Left lobe of liver (tissue), 2 donors: ENCODE measurements around the gene SIX6. TPM values are rescaled to one million over a fixed set of nuclear protein-coding genes. Genes with fewer than 3 reads are reported as not detected.
"Not testable (repeated sequence)": the region's sequence is repeated elsewhere in the genome, so short reads cannot be mapped to it uniquely, and the experiment has no call there.

Experiments
- ATAC-seq: fragments of 200-7000 bp; cut with Tn5 transposase; one replicate; pipeline ENCODE4 v1.9.1; 2020; ENCODE audit warnings: mild to moderate bottlenecking, moderate library complexity
- DNase-seq: peaks from one replicate; pipeline ENCODE4 v3.0.0-alpha.2; 2020; ENCODE audit warnings: low spot score
- total RNA-seq: library from RNA; stranded (reverse); gene quantifications from one replicate; pipeline ENCODE4 v1.2.1, GENCODE V29; 2021
- donor health status: DM: no; HTN: no; CAD: no; lungs with moderate emphysema.
- donor health status: DM: no; HTN: yes; CAD: no.

SIX6 gene
- total RNA-seq = not detected

DNA sequence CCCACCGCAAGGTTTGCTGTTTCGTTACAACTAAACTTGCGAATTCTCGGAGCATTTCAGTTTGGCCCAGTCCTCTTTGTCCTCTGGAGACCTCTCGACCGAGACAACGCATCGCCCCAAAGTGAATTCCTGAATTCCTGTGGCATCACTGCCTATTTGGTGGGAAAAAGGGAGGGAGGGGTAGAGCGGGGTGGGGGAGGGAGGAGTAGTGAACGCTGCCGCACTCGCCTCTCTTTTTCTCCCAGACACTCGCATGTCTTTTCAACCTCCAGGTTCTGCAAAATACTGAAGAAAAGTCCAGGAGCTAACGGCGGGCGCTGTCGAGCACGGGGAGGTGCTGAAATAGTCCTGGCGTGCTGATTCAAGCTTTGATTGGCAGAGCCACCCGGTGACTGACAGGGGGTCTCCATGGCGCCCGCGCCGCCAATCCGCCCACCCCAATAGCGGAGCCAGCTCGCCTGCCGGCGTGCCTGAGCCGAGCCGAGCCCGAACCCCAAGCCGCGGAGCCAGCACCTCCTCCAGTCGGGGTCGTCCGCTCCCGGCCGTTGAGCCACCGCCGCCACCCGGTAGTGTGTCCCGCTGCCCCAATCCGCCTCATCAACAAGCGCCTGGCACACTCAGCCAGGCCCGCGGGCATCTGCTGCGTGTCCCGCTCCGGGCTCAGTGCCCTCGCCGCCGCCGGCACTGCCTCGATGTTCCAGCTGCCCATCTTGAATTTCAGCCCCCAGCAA is at the start of gene SIX6:
TSS of gene SIX6 (plus strand) at position 440 of the 731 bp plus-strand sequence. CDS start at position 693, 253 bp downstream.
- ATAC-seq (no peak), DNase-seq (no peak)

DNA sequence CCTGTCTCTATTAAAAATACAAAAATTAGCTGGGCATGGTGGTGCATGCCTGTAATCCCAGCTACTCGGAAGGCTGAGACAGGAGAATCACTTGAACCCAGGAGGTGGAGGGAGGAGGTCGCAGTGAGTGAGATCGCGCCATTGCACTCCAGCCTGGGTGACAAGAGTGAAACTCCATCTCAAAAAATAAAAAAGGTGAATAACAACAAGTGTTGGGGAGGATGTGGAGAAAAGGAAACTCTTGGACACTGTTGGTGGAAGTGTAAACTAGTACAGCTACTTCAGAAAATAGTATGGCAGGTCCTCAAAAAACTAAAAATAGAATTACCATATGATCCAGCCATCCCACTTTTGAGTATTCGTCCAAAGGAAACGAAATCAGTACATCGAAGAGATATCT is 28.7 kb upstream of the SIX6 start:
- not testable (repeated sequence) for ATAC-seq, DNase-seq

DNA sequence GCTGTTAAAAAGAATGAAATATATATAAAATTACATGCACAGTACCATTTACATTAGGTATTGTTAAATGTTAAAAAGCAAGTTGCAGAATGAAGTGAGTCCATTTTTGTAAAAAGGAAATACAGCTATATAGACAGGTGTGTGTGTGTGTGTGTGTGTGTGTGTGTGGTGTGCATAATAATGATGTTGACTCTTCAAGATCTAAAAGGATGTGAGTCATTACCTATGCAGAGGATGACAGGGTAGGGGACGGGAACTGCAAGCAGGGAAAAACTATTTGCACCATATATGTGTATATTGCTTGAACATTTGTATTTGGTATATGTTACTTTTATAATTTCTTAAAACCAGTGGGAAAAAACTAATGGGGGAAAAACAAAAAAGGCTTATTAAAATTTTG is 26.2 kb upstream of the SIX6 start:
- ATAC-seq (no peak), DNase-seq (no peak)

DNA sequence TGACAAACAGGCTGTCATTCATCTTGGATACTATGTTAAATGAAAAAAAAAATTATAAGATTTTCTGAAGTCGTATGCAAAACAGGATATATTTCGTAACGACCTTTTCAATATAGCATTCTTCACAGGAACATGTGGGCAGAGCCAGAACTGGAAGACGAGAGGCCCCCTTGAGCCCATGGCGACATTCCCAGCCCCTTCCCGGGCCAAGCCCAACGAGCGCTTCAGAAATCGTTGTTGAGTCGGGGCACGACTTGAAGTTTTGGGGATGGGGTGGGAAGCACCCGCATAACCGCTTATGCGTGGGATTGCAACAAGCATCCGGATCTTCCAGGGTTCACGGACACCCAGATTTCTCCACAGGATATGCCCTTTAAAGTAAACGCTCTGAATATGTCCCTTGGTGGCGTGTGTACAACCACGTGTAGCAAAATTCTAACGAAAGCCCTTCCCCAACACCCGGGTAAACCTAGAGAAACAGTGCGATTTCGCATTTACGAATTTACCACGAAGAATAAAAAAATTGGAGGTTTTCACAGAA is 23.8 kb upstream of the SIX6 start:
- DNase-seq (no peak), ATAC-seq (no peak)

DNA sequence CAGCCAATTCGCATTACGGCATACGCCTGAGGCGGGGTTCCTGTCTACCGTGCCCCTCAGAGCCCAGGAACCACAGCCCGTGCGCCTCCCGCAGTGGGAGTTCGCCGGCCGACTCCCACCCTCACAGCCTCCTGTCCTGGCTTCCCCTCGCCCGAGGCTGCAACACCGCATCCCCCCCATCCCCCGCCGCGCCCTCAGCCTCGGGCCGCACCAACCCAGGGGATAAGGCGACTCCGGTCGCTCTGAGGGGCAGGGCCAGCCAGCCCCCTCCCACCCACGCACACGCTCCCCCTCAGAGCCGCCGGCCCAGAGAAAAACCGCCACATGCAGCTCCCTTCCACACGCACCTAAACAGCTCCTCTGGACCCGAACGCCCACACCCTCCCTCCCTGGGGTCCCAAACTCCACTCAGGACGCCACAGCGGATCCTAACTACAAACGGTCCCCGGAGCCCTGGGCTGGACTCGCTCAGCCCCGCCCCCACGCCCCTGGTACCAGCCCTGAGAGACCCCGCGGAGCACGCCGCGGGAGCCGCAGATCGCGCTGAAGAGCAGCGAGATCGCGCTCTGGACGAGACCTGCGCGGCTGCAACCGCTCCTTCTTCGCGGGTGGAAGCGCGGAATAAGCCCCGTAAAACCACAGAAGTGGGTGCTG is 23.2 kb upstream of the SIX6 start, which contains the start of gene C14orf39:
TSS of gene C14orf39 (minus strand) at position 466 of the 654 bp plus-strand sequence. CDS start 985 bp downstream, outside the sequence.
- DNase-seq (no peak), ATAC-seq (no peak)

DNA sequence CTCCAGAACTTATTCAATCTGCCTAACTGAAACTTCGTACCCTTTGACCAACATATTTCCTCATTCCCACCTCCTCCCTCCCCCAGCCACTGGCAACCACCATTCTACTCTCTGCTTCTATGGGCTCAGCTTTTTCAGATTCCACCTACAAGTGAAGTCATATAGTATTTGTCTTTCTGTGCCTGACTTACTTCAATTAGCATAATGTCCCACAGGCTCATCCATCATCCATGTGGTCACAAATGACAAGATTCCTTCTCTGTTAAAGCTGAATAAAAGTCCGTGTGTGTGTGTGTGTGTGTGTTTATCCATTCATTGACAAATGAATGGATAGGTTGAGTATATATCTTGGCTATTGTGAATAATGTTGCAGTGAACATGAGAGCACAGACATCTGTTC is 21.7 kb upstream of the SIX6 start:
- ATAC-seq (no peak), DNase-seq (no peak)

DNA sequence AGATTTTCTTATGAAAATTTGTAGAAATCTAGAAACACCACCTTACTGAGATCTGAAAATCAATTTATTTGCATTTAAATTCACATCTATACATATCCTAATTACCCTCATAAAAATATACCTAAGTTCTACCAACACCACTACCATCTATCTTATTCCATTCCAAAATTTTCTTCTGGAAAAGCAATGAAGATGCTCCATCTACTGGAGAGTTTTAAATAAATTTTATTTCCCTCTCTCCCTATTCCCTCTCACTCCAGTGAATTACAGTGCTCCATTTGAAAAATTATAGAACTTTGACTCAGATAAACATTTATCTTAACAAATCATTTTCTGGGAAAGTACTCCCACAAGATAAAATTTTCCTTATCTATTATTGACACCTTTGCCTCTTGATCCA is 20.8 kb upstream of the SIX6 start:
- DNase-seq = no peak
- ATAC-seq = peak; percentile 55

DNA sequence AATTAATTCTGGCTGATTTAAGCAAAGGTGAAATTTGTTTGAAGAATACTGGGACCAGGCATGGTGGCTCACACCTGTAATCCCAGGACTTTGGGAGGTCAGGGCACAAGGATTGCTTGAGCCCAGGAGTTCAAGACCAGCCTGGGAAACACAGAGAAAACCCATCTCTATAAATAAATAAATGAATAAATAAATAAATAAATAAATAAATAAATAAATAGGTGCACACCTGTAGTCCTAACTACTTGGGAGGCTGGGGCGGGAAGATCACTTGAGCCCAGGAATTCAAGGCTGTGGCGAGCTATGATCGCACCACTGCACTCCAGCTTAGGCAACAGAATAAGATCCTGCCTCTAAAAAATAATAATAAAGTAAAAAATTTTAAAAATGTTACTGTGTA is 18.7 kb upstream of the SIX6 start:
- DNase-seq = no peak
- ATAC-seq = no peak

DNA sequence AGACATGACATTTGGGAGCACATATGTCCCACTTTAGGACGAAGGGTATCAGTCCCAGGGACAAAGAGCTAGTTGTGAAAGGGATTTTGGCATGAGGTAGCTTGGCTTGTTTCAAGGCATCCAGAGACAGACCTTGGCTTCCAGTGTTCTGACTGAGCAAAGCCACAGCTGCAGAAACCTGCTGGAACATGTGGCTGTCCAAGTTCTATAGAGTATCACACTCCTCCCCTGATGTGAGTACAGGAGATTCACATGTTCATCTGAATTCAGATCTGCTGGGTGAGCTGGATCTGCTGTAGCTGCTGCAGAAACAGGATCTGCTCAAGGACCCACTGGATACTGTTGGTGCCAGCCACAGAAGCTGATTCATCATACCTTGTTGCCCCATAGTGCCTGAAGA is 13.0 kb upstream of the SIX6 start:
- ATAC-seq (no peak), DNase-seq (no peak)

DNA sequence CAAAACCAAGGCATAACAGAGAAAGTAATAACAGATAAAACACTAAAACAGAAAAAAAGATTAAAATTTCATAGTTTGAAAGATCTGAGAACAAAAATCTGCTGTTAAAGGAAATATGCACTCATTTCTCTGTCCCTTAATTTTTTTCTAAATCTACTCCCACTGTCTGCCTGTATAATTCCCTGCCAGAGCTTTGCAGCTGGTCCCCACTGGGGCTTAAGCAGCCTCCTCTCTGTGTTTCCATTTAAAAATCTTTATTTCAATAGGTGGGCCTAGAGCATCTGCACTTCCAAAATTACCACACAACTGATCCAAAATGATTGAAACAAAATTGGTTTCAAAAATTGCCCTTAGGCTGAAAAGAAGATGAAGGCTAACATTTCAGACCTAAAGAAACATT is 6.4 kb upstream of the SIX6 start:
- DNase-seq = no peak
- no peak for ATAC-seq

DNA sequence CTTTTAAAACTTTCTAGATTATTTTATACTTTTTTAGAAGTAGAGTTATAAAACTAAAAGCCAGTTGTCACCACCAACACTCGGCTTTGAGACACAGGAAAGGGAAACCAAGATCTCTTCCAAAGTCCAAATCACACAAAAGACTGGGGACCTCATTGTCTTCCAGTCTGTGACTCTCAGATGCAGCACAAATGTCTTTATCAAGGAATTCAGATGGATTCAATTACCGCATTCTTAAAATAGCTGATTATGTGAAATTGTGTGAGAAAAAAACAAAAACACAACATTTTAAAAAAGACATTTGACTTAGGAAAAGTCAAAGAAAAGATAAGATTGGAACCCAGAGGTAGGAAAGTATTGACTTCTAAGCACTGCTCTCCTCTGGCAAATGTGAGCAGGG is 3.5 kb upstream of the SIX6 start:
- ATAC-seq (no peak), DNase-seq (no peak)

DNA sequence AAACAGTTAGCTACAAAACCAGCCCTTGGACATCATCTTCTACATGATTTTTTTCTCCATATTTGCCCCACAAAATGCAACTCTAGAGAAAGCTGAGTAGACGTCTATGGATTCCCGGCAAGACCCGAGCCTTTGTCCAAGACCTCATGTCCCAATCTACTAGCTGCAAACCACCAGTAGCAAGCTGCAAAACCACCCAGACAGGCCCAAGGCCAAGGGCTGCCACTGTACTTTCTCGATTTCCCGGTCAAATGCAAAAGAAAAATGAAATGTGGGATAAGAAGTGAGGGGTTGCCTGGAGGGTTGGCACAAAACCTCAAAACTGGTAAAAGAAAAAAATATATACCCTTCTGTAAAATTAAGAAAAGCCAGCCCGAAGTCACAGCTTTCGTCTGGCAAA is 2.9 kb upstream of the SIX6 start:
- DNase-seq = no peak
- no peak for ATAC-seq

DNA sequence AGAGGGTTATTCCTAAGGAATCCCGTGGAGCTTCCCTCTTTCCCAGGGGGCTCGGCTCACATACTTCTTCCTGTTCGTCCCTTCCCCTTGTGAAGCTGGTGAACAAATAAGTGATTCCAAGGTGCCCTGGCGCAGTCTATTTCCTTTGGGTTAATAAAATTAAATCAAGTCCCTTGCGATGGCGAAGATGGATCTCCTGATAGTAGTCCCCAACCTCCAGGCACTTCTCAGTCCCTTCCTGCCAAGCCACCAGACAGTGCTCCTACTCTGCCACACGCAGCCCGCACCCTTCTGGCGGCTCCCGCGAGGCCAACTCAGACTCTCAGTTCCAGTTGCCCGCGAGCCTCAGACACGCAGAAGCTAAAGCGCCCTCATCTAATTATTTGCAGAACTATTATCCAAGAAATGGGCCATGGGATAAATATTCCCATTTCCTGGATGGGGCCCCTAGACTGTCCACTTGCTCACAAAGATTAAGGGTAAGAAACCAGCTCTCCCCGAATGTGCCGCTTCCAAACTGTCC is 2.4 kb upstream of the SIX6 start:
- no peak for DNase-seq
- no peak for ATAC-seq

DNA sequence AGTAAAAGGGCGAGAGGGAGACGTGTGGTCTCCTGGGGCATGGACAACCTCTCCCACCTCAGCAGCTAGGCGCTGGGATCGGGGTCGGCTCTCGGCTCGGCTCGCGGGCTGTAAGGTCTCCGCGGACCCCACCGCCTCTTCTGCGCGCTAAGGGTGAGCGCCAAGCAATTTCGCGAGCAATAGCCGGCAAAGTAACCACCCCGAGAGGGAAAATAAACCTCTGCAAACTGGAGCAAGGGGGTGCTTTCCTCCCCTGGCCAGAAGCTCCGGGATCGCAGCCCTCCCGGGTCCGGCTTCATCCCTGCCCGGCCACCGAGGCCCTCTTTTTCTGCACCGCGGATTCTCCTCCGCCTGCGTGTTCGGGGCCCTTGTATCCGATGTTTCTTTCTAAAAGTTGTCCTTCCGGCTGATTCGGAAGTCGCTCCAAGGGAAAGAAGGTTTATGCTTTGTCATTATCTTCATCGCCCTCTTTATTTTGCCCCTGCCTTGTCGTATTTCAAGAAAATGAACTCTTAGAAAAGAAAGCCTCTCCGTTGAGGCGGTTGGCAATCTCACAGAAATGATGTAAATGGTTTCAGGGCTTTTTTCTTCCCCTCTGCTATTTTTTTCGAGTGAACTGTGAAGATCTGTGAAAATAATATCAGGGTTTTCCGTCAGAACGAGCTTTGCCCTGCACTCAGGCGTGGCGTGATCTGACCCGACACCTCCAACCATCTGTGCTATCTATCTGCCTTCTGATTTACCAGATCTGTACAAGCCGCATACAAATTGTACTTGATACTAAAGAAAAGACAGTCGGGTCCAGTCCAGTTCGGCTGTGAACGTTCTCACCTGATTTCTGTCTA is 1.7 kb upstream of the SIX6 start:
- ATAC-seq (no peak), DNase-seq (no peak)

DNA sequence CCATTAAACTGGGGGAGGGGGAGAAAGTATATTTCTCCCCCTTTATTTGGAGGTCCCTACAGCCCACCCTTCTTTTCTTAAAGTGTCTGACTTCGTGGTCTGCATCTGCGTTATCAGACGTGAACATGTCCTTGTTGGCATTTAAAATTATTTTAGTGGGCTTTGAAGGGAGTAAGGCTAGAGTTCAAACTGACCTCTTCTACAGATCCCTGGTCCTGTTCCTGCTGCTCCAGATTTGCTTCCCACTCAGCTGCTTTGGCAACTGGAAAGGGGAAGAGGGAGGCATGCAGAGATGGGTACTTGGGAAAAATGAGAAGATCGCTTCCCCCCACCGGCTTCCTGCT is 611 bp upstream of the SIX6 start:
- no peak for ATAC-seq
- no peak for DNase-seq

DNA sequence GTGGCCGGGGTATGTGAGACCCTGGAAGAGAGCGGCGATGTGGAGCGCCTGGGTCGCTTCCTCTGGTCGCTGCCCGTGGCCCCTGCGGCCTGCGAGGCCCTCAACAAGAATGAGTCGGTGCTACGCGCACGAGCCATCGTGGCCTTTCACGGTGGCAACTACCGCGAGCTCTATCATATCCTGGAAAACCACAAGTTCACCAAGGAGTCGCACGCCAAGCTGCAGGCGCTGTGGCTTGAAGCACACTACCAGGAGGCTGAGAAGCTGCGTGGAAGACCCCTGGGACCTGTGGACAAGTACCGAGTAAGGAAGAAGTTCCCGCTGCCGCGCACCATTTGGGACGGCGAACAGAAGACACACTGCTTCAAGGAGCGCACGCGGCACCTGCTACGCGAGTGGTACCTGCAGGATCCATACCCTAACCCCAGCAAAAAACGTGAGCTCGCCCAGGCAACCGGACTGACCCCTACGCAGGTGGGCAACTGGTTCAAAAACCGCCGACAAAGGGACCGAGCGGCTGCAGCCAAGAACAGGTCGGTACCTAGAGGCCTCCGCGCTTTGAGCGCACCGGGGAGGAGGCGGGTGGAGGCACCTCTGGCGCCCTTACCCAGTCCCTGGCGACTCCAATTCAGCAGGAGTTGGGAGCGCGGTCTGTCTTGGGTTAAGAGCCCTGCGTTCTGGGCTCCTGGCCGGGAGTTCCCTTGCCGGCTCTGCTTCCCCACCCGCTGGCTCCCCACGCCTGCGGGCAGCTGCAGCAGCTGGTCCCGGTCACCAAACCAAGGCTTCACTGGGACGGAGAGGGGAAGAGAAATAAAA is 700 bp downstream of the SIX6 start:
- ATAC-seq (no peak), DNase-seq (no peak)

DNA sequence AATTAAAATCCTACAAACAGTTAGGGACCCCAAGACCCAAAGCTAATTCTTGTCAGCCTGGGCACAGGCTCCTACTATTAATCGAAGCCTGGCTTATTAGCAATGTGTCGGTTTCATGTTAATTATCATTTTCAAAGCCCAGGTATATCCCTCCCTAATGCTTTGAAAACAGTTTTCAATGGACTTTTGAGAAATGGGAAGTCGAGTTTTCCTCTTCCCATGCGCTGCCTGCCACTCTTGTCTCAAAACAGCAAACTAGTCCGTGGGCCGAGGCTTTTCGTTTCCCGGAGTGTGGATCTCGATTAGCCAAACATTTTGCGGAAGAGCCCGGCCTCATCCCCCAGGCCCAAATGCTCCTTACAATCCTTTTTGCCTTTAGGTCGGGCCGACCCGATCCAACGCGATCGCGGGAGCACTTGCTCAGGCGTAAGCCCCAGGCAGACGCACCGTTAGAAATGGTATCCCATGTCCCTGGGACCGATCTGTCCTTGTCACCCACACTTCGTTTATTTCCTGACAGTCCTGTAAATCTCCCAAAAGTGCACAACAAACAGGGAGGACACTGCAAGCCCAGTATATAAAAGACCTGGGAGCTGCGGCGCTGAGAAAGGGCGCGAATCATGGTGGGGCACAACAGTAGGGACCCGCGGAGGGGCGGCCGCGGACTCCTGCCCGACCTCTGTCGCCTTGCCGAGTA is 1.5 kb downstream of the SIX6 start:
- DNase-seq = no peak

DNA sequence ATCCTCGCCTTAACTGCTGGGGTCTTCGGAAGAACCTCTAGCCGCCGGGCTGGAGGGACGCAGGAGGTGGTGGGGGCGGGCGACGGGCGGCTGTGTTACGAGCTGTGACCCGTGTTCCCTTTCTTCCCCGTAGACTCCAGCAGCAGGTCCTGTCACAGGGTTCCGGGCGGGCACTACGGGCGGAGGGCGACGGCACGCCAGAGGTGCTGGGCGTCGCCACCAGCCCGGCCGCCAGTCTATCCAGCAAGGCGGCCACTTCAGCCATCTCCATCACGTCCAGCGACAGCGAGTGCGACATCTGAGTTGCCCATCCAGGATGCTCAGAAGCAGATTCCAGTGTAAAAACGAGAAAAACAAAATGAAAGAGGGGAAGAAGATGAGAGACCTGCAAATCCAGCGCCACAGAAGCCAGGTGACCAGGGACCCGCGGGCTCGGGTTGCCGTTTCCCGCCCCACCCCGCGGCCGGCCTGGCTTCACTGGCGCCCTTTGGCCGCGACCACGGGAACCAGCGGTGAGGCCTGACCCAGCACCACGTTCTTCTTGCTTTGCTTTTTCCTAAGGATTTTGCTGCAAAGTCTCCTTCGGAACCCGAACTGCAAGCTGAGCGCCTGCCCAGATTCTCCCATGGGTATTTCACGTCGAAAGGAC is 2.1 kb downstream of the SIX6 start:
- ATAC-seq (no peak), DNase-seq (no peak)

More for the DNA sequence above, 1.5 kb downstream of the SIX6 start:
- no peak for ATAC-seq

DNA sequence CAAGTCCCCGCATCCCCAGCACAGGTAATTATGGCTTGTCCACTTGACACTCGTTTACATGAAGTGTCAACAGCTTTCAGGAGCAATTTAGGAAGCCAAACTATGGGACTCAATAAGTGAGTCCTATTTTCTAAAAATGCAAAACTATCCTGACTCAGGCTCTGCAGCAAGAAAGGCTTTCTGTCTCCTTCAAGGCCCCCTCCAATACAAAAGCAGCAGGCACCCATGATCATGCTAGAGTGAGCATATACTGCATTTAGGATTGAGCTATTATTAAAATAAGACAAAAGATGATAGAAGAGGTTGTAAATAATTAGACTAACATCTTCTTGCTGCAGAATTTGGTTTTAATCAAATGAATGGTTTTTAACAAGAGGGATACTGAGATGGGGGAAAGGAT is 3.2 kb downstream of the SIX6 start:
- no peak for ATAC-seq

More for the DNA sequence above, 3.2 kb downstream of the SIX6 start:
- no peak for DNase-seq
